Hippocampal formation (tissue), 2 donors: Measurements from ENCODE around the gene HSF2.
A peak's percentile ranks its signal among the peaks of the same experiment; 100 is the strongest.
"Not testable (repeated sequence)": the region's sequence is repeated elsewhere in the genome, so short reads cannot be mapped to it uniquely, and the experiment has no call there.

Source experiments
- DNase-seq, 2 donors: peaks; one replicate each; lab custom pipeline; 2025; lab: John Stamatoyannopoulos, UW

Gene HSF2

DNA sequence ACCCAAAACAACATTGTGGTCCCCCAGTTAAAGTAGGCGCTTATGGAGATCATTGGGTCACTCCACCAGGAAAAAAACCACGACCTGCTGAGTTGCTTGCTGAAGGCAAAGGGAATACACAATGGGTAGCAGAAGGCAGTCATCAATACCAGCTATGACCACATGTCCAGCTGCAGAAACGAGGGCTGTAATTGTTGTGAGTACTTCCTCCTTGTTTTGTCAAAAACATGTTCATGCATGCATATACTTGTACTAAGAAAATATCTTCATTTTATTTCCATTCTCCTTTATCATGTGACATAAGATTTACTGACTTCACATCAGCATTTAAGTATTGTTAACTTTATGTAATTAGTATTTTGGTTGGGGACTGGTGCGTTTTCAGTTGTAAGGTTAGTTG is 55.2 kb downstream of the HSF2 start:
- DNase-seq, result no peak

DNA sequence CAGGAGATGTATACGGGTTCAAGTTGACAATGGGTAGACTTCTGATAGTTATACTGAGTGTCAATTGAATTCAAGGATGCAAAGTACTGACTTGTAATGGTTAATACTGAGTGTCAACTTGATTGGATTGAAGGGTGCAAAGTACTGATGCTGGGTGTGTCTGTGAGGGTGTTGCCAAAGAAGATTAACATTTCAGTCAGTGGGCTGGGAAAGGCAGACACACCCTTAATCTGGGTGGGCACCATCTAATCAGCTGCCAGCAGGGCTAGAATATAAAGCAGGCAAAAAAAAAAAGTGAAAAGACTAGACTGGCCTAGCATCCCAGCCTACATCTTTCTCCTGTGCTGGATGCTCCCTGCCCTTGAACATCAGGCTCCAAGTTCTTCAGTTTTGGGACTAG is 55.7 kb downstream of the HSF2 start:
- not testable (repeated sequence) for DNase-seq

DNA sequence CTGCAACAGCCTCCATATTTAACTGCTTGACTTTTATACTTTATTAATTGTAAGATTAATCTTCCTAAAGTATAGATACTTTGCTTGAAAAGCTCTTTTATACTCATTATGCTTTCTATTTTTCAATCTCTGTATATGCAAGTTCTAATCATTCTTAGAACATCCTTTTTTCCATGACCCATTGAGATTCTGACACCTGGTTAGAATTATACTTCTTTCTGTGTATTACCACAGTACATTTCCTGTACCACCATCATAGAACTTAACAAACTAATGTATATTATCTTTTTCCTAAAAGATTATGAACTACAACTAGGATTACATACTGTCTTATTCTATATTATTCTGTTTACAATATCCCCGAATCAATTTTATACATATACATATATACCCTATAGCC is 58.6 kb downstream of the HSF2 start:
- DNase-seq, result no peak

DNA sequence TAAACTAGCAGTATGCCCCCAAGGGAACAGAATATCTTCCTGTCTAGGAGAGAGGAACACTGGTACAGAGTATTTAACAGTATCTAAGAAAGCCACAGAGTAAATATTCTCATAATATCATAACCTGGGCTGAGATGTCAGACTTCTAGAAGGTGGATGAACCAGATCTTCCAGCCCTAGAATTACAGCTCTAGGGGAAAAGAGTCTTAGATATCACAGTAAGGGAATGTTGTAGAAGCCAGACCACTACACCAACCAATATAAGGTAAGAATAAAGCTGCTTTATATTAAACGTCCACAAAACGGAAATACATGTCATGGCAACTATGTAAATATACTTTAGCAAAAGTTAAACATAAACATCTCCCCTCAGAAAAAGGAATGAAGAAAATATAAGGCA is 59.8 kb downstream of the HSF2 start:
- no peak for DNase-seq

DNA sequence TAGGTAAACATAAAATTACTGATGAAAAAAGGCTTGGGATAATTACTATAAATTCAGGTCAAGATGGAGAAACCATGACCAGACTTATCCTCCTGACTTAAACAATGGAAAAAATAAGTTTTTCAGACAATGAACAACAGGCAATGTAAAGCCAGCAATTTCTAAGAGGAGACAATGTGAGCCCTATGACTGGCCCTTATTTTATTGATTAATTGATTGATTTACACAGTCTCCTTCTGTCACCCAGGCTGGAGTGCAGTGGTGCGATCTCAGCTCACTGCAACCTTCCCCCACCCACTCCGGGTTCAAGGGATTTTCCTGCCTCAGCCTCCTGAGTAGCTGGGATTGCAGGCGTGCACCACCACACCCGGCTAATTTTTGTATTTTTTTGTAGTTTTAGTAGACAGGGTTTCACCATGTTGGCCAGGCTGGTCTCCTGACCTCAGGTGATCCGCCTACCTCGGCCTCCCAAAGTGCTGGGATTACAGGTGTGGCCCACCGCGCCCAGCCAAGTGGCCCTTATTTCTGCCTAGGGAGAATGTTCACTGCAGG is 60.5 kb downstream of the HSF2 start:
- DNase-seq, result not testable (repeated sequence)

DNA sequence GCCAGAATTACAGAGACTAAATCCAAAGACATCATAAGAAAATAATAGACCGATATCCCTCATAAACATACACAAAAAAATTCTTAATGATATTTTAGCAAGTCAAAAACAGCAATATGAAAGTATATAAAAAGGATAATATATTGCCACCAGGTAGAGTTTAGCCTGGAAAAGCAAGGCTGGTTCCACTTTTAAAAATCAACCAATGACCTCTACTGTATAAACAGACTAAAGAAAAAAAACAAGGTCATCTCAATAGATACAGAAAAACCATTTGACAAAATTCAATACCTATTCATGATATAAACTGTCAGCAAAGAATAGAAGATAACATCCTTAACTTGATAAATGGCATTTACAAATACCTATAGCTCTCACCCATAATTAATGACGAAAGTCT is 62.4 kb downstream of the HSF2 start:
- DNase-seq, result no peak

DNA sequence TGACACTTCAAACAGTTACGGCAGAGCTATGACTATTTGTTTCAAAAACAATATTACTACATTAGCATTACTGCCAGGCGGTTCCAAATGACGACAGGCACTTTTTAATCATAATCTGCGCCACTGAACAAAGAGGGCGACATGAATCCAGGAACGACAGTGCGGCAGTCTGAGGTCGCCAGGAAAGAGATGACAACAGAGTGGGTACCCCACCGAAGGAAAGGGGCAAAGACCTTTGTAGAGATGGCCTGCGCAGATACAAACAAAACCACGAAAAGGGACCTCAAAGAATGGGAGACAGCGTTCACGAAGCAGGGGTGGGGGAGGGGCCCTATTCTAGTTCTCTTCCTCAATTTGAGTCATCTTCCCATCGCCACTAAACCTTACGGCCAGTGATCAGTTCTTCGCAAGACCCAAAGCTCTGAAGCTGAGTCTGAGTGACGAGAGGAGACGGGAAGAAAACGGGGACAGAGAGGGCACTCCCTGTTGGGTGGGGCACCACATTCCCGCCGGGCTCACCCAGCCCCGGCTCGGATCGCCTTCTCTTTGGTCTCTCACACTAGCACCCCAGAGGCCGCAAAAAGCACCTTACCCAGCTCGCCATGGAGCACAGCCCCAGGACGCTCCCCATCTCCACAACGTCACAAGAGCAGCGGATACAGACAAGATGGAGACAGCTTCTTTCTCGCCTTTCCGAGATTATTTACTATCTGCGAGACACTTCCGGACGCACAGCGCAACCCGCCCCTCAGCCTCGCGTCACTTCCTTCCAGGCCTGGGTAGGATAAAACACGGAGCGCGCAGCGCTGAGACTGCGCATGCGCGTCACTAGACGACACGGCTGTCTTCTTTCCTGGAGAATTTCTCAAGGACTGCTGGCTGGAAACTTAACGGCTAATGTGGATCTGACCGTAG is 71.9 kb downstream of the HSF2 start, which contains the start of gene SERINC1:
SERINC1 (minus strand) TSS at position 701 of the 915 bp plus-strand sequence; CDS start at position 631, 70 bp downstream.
- DNase-seq, result peak; percentile 92 to 94

DNA sequence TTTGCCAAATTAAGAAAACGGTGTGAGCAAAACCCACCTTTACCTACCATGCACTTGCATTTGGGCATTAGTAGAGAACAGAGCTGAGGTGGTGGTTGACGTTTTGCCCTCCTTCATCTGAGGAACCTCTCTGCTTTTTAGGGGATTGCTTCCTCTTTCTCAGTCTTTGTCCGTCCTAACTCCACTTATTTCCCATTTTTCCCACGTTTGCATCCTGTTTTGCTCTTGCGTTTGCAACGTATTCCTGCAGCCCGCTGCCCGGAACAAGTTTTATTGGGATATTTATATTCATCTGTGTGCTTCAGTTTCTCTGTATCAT is 72.5 kb downstream of the HSF2 start:
- no peak for DNase-seq

DNA sequence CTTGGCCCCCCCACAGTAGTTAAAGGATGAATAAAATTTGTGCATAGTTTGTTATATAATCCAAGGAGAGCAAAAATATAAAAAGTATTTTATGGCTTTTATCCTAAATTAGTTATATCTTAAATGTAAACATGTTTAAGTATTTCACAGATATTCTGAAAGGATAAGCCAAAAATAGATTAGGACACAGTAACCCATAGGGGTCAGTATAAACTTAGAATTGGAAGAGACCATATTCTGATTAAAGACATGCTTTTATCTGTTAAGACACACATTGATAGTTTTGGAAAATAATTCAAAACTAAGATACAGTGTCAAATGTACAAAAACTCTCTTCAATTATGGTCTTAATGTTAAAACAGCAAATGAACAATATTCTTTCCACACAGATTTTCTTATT is 76.7 kb downstream of the HSF2 start:
- DNase-seq, result peak in 1 of 2 donors; percentile 32

DNA sequence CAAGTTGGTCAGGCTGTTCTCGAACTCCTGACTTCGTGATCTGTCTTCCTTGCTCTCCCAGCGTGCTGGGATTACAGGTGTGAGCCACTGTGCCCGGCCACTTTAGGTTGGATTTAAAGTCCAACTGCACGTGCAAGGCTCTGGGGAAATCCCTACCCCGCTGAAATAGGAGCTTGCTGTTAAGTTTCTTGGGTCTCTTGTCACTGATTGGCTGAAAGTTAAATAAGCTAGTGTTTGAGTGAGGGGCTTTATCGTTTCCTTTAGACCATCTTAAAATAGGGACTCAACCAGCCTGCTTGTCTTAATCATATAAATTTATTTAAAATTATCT is 83.3 kb downstream of the HSF2 start:
- DNase-seq, result no peak
